ENCODE measurements around the gene ETV5. TPM values are rescaled to one million over a fixed set of nuclear protein-coding genes. Genes with fewer than 3 reads are reported as not detected.

ETV5 gene
- total RNA-seq, 4 donors from 2014 or later, result 6.6 to 12.4 (median 9.5) TPM

DNA sequence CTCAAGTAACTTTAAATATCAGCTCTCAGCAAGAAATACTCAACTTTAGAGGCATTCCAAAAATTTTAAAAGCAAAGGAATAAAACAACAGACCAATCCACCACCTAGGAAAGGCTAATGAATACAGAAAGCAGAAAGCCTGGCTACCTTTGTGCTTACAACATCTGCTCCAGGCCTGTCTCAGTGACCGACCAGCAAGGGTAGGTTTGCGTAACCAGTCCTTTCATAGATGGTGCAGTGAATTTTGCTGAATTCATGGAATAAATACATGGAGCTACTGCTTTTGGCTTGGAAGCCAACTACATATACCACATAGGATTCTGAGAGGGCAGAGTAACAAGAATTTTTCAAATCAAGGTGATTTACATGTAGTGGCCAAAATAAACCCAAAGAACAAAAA lies 27.2 kb downstream of the ETV5 start:
- 87% methylated on average over 2 of the region's 2 CpGs for WGBS
- no peak for DNase-seq (ENCODE audit: extremely low spot score)
- TF ChIP-seq CTCF (IDR thresholded peaks at IDR 0.05) (no peak), POLR2AphosphoS5 (IDR thresholded peaks at IDR 0.05) (no peak), POLR2A (IDR thresholded peaks at IDR 0.05; ENCODE audit: low read depth) (no peak), EP300 (IDR thresholded peaks at IDR 0.05) (no peak)
- intact Hi-C loops (cut with DNase I), result no loop called here
- Histone ChIP-seq H3K36me3 (peaks cover 0 to 20% (median 6%) of the 10 kb centered on the region in 4 donors), H3K27ac (replicated peaks in 1 of 4) (no peak overlapping the region), H3K4me3 (no peak overlapping the region), H3K4me1 (no peaks in the 10 kb centered on the region), H3K9me3 (no peaks in the 10 kb centered on the region), H3K27me3 (no peaks in the 10 kb centered on the region)

GRCh38 chr3:186080849-186081438 lies 27.9 kb downstream of the ETV5 start:
- Histone ChIP-seq H3K36me3 (peaks cover 0 to 25% (median 6%) of the 10 kb centered on the region in 4 donors), H3K4me3 (no peak overlapping the region), H3K27ac (replicated peaks in 1 of 4) (no peak overlapping the region), H3K9me3 (no peaks in the 10 kb centered on the region), H3K4me1 (no peaks in the 10 kb centered on the region), H3K27me3 (no peaks in the 10 kb centered on the region)
- no peak for TF ChIP-seq POLR2AphosphoS5 (IDR thresholded peaks at IDR 0.05)
- no peak for TF ChIP-seq POLR2A (IDR thresholded peaks at IDR 0.05; ENCODE audit: low read depth)
- no peak for TF ChIP-seq CTCF (IDR thresholded peaks at IDR 0.05)
- TF ChIP-seq EP300 (IDR thresholded peaks at IDR 0.05), result no peak
- no peak for DNase-seq (ENCODE audit: extremely low spot score)
- intact Hi-C loops (cut with DNase I), result no loop called here
- WGBS, result 78% methylated on average over 5 of the region's 5 CpGs

GRCh38 chr3:186079925-186080324 lies 29.0 kb downstream of the ETV5 start:
- DNase-seq (ENCODE audit: extremely low spot score), result no peak
- Histone ChIP-seq H3K36me3 (peaks cover 0 to 25% (median 6%) of the 10 kb centered on the region in 4 donors), H3K4me3 (no peak overlapping the region), H3K9me3 (no peaks in the 10 kb centered on the region), H3K4me1 (no peaks in the 10 kb centered on the region), H3K27ac (replicated peaks in 1 of 4) (no peak overlapping the region), H3K27me3 (no peaks in the 10 kb centered on the region)
- no peak for TF ChIP-seq EP300 (IDR thresholded peaks at IDR 0.05)
- TF ChIP-seq POLR2AphosphoS5 (IDR thresholded peaks at IDR 0.05), result no peak
- TF ChIP-seq POLR2A (IDR thresholded peaks at IDR 0.05; ENCODE audit: low read depth), result no peak
- TF ChIP-seq CTCF (IDR thresholded peaks at IDR 0.05), result no peak
- intact Hi-C loops (cut with DNase I), result no loop called here
- 65% methylated on average over 7 of the region's 7 CpGs for WGBS

GRCh38 chr3:186077466-186077865 lies 31.4 kb downstream of the ETV5 start:
- no peak for TF ChIP-seq CTCF (IDR thresholded peaks at IDR 0.05)
- no peak for TF ChIP-seq POLR2A (IDR thresholded peaks at IDR 0.05; ENCODE audit: low read depth)
- no peak for TF ChIP-seq POLR2AphosphoS5 (IDR thresholded peaks at IDR 0.05)
- TF ChIP-seq EP300 (IDR thresholded peaks at IDR 0.05), result no peak
- Histone ChIP-seq H3K9me3 (no peaks in the 10 kb centered on the region), H3K36me3 (peaks cover 0 to 25% (median 6%) of the 10 kb centered on the region in 4 donors), H3K27me3 (no peaks in the 10 kb centered on the region), H3K4me3 (no peak overlapping the region), H3K4me1 (no peaks in the 10 kb centered on the region), H3K27ac (replicated peaks in 1 of 4) (no peak overlapping the region)
- DNase-seq (ENCODE audit: extremely low spot score), result no peak
- intact Hi-C loops (cut with DNase I), result no loop called here
- WGBS, result 93% methylated on average over 6 of the region's 6 CpGs
